ENCODE data around the gene LSM2.

LSM2 gene

GRCh38 chr6:31775633-31776484, 30.9 kb downstream of the LSM2 start:
- no peak for DNase-seq

- no peak for DNase-seq
Measured at GRCh38 chr6:31775184-31775583, 31.6 kb downstream of the LSM2 start.

GRCh38 chr6:31771992-31772358, 34.8 kb downstream of the LSM2 start:
- no peak for DNase-seq

GRCh38 chr6:31770860-31771259, 35.9 kb downstream of the LSM2 start:
- no peak for DNase-seq

GRCh38 chr6:31769684-31770371, 36.9 kb downstream of the LSM2 start:
- peak; percentile 90 to 91 for DNase-seq

GRCh38 chr6:31768363-31769257, 38.2 kb downstream of the LSM2 start:
- no peak for DNase-seq

- DNase-seq: no peak
Measured at GRCh38 chr6:31767096-31767645, 39.6 kb downstream of the LSM2 start.

- no peak for DNase-seq
Measured at GRCh38 chr6:31765910-31766794, 40.6 kb downstream of the LSM2 start.

GRCh38 chr6:31765559-31765909, 41.2 kb downstream of the LSM2 start:
- DNase-seq: no peak

- no peak for DNase-seq
Measured at GRCh38 chr6:31764198-31764597, 42.6 kb downstream of the LSM2 start.

- DNase-seq: no peak
Measured at GRCh38 chr6:31763619-31763940, 43.2 kb downstream of the LSM2 start.

- no peak for DNase-seq
Measured at GRCh38 chr6:31762878-31763618, 43.7 kb downstream of the LSM2 start.

- DNase-seq: no peak
Measured at GRCh38 chr6:31762356-31762755, 44.4 kb downstream of the LSM2 start, which contains the start of gene SAPCD1. SAPCD1 (plus strand) TSS chr6:31762656; CDS start chr6:31763055, 399 bp downstream.

- no peak for DNase-seq
Measured at GRCh38 chr6:31761343-31761742, 45.4 kb downstream of the LSM2 start.

GRCh38 chr6:31760790-31761189, 46.0 kb downstream of the LSM2 start:
- DNase-seq: no peak

GRCh38 chr6:31758281-31758680, 48.5 kb downstream of the LSM2 start:
- no peak for DNase-seq

GRCh38 chr6:31752739-31753319, 53.9 kb downstream of the LSM2 start:
- no peak for DNase-seq

GRCh38 chr6:31750411-31751022, 56.2 kb downstream of the LSM2 start:
- DNase-seq: no peak

- no peak for DNase-seq
Measured at GRCh38 chr6:31749301-31750036, 57.3 kb downstream of the LSM2 start.
